Measurements from ENCODE around the gene ZFP1.
"Not testable (repeated sequence)": the region's sequence is repeated elsewhere in the genome, so short reads cannot be mapped to it uniquely, and the experiment has no call there.

The ZFP1 gene

GRCh38 chr16:75206749-75207451, 58.6 kb downstream of the ZFP1 start, which contains the start of gene CTRB2:
Gene CTRB2 (minus strand): TSS chr16:75207161. CDS start chr16:75207141, 20 bp downstream.
- no peaks in the 10 kb centered on the region for H3K36me3 Mint-ChIP-seq
- CTCF ChIA-PET: no interaction called here
- no peak for DNase-seq
- H3K4me1 Mint-ChIP-seq: peaks cover 2% of the 10 kb centered on the region
- H3K9me3 Mint-ChIP-seq: no peaks in the 10 kb centered on the region
- no peak within 1 kb of the TSS for H3K4me3 Mint-ChIP-seq
- no peak within 1 kb of the TSS for H3K27ac Mint-ChIP-seq
- peaks cover 9% of the 10 kb centered on the region for H3K27me3 Mint-ChIP-seq

GRCh38 chr16:75207831-75208230, 59.5 kb downstream of the ZFP1 start:
- H3K27me3 Mint-ChIP-seq: peaks cover 12% of the 10 kb centered on the region
- H3K4me1 Mint-ChIP-seq: no peaks in the 10 kb centered on the region
- no peaks in the 10 kb centered on the region for H3K36me3 Mint-ChIP-seq
- CTCF ChIA-PET: no interaction called here
- no peak overlapping the region for H3K27ac Mint-ChIP-seq
- H3K4me3 Mint-ChIP-seq: no peak overlapping the region
- no peaks in the 10 kb centered on the region for H3K9me3 Mint-ChIP-seq
- no peak for DNase-seq

- Mint-ChIP-seq H3K9me3 (no peaks in the 10 kb centered on the region), H3K4me1 (no peaks in the 10 kb centered on the region), H3K27ac (no peak overlapping the region), H3K36me3 (no peaks in the 10 kb centered on the region), H3K27me3 (peaks cover 13% of the 10 kb centered on the region), H3K4me3 (no peak overlapping the region)
- DNase-seq: no peak
- CTCF ChIA-PET: no interaction called here
Measured at GRCh38 chr16:75208242-75208825, 60.0 kb downstream of the ZFP1 start.

GRCh38 chr16:75208861-75209505, 60.7 kb downstream of the ZFP1 start:
- Mint-ChIP-seq H3K27me3 (peaks cover 13% of the 10 kb centered on the region), H3K4me3 (no peak overlapping the region), H3K27ac (no peak overlapping the region), H3K4me1 (no peaks in the 10 kb centered on the region), H3K9me3 (no peaks in the 10 kb centered on the region), H3K36me3 (no peaks in the 10 kb centered on the region)
- no peak for DNase-seq
- CTCF ChIA-PET: no interaction called here

GRCh38 chr16:75209514-75209913, 61.2 kb downstream of the ZFP1 start:
- DNase-seq, H3K9me3 Mint-ChIP-seq, H3K4me3 Mint-ChIP-seq, H3K27me3 Mint-ChIP-seq, CTCF ChIA-PET, H3K27ac Mint-ChIP-seq, H3K4me1 Mint-ChIP-seq, H3K36me3 Mint-ChIP-seq: not testable (repeated sequence)

GRCh38 chr16:75209944-75210343, 61.6 kb downstream of the ZFP1 start:
- H3K27me3 Mint-ChIP-seq: peaks cover 9% of the 10 kb centered on the region
- DNase-seq: no peak
- CTCF ChIA-PET: interaction anchor here (1.2 kb wide), 1 partner anchor 10 kb away, joined by 4 read pairs; no protein-coding TSS in a partner anchor

GRCh38 chr16:75211286-75211685, 63.0 kb downstream of the ZFP1 start:
- not testable (repeated sequence) for H3K36me3 Mint-ChIP-seq, H3K9me3 Mint-ChIP-seq, H3K27ac Mint-ChIP-seq, H3K27me3 Mint-ChIP-seq, H3K4me1 Mint-ChIP-seq, DNase-seq, H3K4me3 Mint-ChIP-seq
- CTCF ChIA-PET: interaction anchor here (1.2 kb wide), 1 partner anchor 11 kb away, joined by 4 read pairs; no protein-coding TSS in a partner anchor

More at GRCh38 chr16:75209944-75210343, 61.6 kb downstream of the ZFP1 start:
- Mint-ChIP-seq H3K27ac (no peak overlapping the region), H3K4me3 (no peak overlapping the region), H3K36me3 (no peaks in the 10 kb centered on the region), H3K4me1 (no peaks in the 10 kb centered on the region), H3K9me3 (no peaks in the 10 kb centered on the region)

GRCh38 chr16:75216127-75216526, 67.8 kb downstream of the ZFP1 start:
- no peak for DNase-seq
- H3K36me3 Mint-ChIP-seq: no peaks in the 10 kb centered on the region
- CTCF ChIA-PET: interaction anchor here (1.1 kb wide), 1 partner anchor 17 kb away, joined by 4 read pairs; no protein-coding TSS in a partner anchor

GRCh38 chr16:75216576-75216975, 68.3 kb downstream of the ZFP1 start:
- peaks cover 14% of the 10 kb centered on the region for H3K4me1 Mint-ChIP-seq
- peaks cover 9% of the 10 kb centered on the region for H3K27me3 Mint-ChIP-seq
- CTCF ChIA-PET: interaction anchor here (1.1 kb wide), 1 partner anchor 17 kb away, joined by 4 read pairs; no protein-coding TSS in a partner anchor
- no peak for DNase-seq
- no peak overlapping the region for H3K4me3 Mint-ChIP-seq
- H3K9me3 Mint-ChIP-seq: no peaks in the 10 kb centered on the region
- H3K36me3 Mint-ChIP-seq: no peaks in the 10 kb centered on the region
- H3K27ac Mint-ChIP-seq: no peak overlapping the region

More at GRCh38 chr16:75216127-75216526, 67.8 kb downstream of the ZFP1 start:
- Mint-ChIP-seq H3K9me3 (no peaks in the 10 kb centered on the region), H3K27ac (no peak overlapping the region), H3K4me1 (peaks cover 14% of the 10 kb centered on the region), H3K4me3 (no peak overlapping the region), H3K27me3 (peaks cover 9% of the 10 kb centered on the region)

- H3K4me3 Mint-ChIP-seq: no peak overlapping the region
- H3K4me1 Mint-ChIP-seq: peaks cover 14% of the 10 kb centered on the region
- CTCF ChIA-PET: interaction anchor here (1.4 kb wide), 1 partner anchor 16 kb away, joined by 4 read pairs; no protein-coding TSS in a partner anchor
- H3K27ac Mint-ChIP-seq: no peak overlapping the region
- H3K9me3 Mint-ChIP-seq: no peaks in the 10 kb centered on the region
- DNase-seq: no peak
- peaks cover 6% of the 10 kb centered on the region for H3K27me3 Mint-ChIP-seq
- H3K36me3 Mint-ChIP-seq: no peaks in the 10 kb centered on the region
Measured at GRCh38 chr16:75217389-75217851, 69.1 kb downstream of the ZFP1 start.

- Mint-ChIP-seq H3K9me3 (no peaks in the 10 kb centered on the region), H3K36me3 (no peaks in the 10 kb centered on the region), H3K27me3 (peaks cover 1% of the 10 kb centered on the region), H3K4me1 (peaks cover 14% of the 10 kb centered on the region), H3K27ac (peak within 1 kb of the TSS; percentile 93), H3K4me3 (peak within 1 kb of the TSS; percentile 72)
- DNase-seq: no peak
- CTCF ChIA-PET: interaction anchor here (1.4 to 3.7 kb wide), 2 partner anchors 15 to 19 kb away, joined by 4 to 31 read pairs; no protein-coding TSS in a partner anchor
Measured at GRCh38 chr16:75218256-75219076, 70.1 kb downstream of the ZFP1 start, which contains the start of gene CTRB1. Gene CTRB1 (plus strand): TSS chr16:75218988. CDS start chr16:75219008, 20 bp downstream.

- H3K36me3 Mint-ChIP-seq: no peaks in the 10 kb centered on the region
- peaks cover 14% of the 10 kb centered on the region for H3K4me1 Mint-ChIP-seq
- CTCF ChIA-PET: interaction anchor here (1.8 to 3.7 kb wide), 2 partner anchors 19 to 246 kb away, joined by 4 to 31 read pairs; partner anchors contain the start of gene TMEM170A
- peaks cover under 1% of the 10 kb centered on the region for H3K27me3 Mint-ChIP-seq
- H3K4me3 Mint-ChIP-seq: no peak overlapping the region
- H3K9me3 Mint-ChIP-seq: no peaks in the 10 kb centered on the region
- H3K27ac Mint-ChIP-seq: peak overlapping the region; percentile 93
- no peak for DNase-seq
Measured at GRCh38 chr16:75219088-75219487, 70.8 kb downstream of the ZFP1 start.

GRCh38 chr16:75219838-75220237, 71.5 kb downstream of the ZFP1 start:
- peak; percentile 59 for DNase-seq
- Mint-ChIP-seq H3K4me3 (peak overlapping the region; percentile 72), H3K27ac (peak overlapping the region; percentile 93), H3K9me3 (no peaks in the 10 kb centered on the region), H3K36me3 (no peaks in the 10 kb centered on the region), H3K27me3 (peaks cover 5% of the 10 kb centered on the region), H3K4me1 (peaks cover 14% of the 10 kb centered on the region)
- CTCF ChIA-PET: interaction anchor here (0.7 to 3.7 kb wide), 4 partner anchors 20 to 245 kb away, joined by 3 to 31 read pairs (median 4); partner anchors contain the start of gene TMEM170A

Data from activated naive CD4-positive, alpha-beta T cell treated with anti-CD3 and anti-CD28 coated beads, Interleukin-2, amount 10 ng/mL, durations not matched to agents 7 days and 5 days (primary cell).